Fibroblast of mammary gland (primary cell): ENCODE measurements around the gene USP21.
A peak's percentile ranks its signal among the peaks of the same experiment; 100 is the strongest.

Experiments
- DNase-seq: peaks from one replicate; pipeline ENCODE4 v3.0.0-alpha.2; 2010; ENCODE audit warnings: low read depth
- H3K4me3 ChIP-seq: 2 replicates; pipeline ENCODE4 v1.5.1; 2011; ENCODE audit warnings: low read depth, mild to moderate bottlenecking, low read length, moderate library complexity; ENCODE audit not compliant: control insufficient read depth
- TF ChIP-seq, protein P1 (sequence below): conservative IDR thresholded peaks from 2 replicates; pipeline ENCODE4 v1.5.1; 2011; ENCODE audit warnings: low read depth, low read length, inconsistent platforms; ENCODE audit not compliant: control insufficient read depth, insufficient read depth

The USP21 gene

DNA sequence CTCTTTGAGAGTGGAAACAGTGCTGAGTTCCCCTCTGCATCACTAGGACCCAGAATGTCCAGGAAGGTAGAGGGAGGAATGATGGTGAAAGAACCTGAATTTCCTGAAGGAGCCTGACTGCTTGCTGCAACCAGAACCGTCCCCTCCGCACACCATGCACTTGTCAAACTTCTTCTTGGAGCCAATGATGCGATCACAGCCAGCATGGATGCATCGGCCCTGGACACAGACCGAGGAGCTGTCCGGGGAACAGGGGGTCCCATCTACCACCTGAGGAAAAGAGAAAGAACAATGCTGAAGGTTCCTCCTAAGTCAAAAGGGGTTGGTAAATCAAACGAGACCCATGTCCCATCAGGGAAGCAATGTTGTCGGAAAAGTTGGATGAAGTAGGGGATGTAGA is 32.7 kb downstream of the USP21 start:
- no peak overlapping the region for H3K4me3 ChIP-seq
- TF ChIP-seq, protein P1, sequence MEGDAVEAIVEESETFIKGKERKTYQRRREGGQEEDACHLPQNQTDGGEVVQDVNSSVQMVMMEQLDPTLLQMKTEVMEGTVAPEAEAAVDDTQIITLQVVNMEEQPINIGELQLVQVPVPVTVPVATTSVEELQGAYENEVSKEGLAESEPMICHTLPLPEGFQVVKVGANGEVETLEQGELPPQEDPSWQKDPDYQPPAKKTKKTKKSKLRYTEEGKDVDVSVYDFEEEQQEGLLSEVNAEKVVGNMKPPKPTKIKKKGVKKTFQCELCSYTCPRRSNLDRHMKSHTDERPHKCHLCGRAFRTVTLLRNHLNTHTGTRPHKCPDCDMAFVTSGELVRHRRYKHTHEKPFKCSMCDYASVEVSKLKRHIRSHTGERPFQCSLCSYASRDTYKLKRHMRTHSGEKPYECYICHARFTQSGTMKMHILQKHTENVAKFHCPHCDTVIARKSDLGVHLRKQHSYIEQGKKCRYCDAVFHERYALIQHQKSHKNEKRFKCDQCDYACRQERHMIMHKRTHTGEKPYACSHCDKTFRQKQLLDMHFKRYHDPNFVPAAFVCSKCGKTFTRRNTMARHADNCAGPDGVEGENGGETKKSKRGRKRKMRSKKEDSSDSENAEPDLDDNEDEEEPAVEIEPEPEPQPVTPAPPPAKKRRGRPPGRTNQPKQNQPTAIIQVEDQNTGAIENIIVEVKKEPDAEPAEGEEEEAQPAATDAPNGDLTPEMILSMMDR = no peak

DNA sequence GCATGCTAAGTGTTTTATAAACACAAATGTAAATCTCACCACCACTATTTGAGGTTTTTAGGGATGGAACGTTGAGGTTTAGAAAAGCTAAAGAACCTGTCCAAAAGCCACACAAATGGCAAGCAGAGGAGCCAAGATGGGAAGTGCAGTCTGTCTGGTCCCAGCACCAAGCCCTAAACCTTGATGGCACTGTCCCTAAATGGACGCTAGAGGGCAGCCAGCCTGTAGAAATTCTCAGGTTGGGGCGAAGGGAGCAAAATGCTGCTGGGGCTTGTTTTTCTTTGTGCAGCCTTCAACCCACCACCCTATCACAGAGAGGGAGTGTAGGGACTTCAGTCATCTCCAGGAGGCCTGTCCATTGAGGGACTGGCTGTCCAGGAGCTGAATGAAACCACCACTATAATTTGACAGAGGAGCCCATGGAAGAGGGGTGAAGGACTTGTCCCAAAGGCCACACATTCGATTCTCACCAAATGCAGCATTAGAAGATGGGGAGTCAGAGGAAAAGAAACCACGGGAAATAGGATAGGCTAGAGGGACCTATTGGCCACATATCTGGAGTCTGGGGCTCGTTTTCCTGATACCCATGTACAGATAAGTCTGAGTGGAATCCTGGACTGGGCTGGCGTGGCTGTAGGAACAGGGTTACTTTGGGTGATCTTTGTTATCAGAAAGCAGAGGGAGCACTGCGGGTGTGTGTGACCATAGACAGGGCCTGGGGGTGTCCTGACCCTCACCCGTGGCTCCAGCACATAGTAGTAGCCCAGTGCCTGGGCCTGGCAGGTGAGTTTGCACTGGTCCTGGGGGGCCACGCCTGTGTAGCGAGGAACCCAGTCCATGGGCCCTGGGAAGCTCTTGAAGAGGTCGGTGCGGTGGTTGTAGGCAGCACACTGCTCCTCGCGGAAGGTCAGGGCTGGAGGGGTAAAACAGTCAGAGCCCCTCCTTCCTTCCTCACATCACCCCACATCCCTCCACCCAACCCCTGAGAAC is 33.5 kb downstream of the USP21 start:
- DNase-seq = peak; percentile 84
- TF ChIP-seq, protein P1 = peak; percentile 91
- H3K4me3 ChIP-seq = no peak overlapping the region

More for the DNA sequence above, 32.7 kb downstream of the USP21 start:
- no peak for DNase-seq

DNA sequence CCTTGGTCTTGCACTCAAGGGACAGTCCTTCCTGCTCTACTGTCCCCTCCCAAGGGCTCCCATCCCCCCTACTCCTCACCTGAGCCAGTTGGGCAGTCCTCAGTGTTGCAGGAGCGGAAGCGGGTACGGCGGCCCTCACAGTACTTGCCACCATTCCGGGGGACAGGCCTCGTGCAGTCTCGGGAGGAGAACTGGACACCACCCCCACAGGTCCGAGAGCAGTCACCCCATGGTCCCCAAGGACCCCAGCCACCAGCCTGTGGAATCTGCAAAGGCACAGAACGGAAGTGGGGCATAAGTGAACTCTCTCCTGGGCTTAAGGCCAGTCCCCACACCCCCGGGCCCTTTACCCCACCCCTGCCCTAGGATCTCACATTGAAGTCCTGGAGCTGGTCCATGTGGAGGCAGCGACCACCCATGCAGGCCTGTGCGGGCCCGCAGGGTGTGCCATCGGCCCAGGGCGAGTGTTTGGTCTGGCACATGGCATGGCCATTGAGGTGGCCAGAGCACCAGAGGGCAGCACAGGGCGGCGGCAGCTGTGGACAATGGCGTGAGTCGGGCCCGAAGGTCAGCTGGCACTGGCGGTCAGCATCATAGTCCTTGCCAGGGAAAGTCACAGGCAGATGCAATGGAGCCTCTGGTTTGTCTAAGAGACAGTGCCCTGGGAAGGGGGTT is 34.4 kb downstream of the USP21 start:
- H3K4me3 ChIP-seq = no peak overlapping the region
- DNase-seq = peak; percentile 49
- TF ChIP-seq, protein P1 = no peak

DNA sequence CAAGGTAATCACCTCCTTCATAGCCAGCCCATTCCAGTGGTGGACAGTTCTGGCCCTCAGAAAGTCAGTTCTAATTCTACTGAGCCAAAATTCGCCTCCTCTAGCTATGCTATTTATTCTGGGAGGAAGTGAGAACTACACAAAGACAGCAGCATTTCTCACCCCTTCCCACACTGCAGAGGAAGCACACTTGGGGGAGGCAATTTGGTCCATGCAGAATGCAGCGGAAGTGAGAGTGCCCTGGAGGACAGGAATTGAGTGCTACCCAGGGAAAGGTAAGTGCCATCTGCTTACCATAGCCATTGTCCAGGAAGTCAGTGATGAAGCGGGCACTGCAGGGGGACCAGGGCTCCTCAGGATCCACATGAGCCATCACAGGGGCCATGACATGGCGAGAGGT is 35.9 kb downstream of the USP21 start:
- H3K4me3 ChIP-seq = peak overlapping the region; percentile 1
- TF ChIP-seq, protein P1 = no peak
- no peak for DNase-seq

DNA sequence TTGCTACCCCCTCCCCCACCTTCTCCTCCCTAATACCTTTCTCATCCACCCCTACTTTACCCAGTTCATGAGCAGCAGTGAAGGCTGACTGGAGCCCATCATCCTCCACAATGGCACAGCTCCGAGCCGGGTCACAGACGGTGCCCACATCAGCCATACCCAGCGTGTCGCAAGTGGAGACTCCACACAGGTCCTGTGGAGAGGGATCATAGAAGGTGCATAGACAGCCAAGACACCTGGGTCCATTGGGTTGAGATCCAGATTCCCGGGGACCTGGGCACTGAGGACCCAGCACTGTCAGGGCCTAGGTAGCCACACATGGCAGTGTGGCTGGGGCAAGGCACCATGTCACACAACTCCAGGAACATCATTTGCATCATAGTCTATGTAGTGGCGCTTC is 36.8 kb downstream of the USP21 start:
- peak overlapping the region; percentile 85 for H3K4me3 ChIP-seq
- DNase-seq = no peak
- TF ChIP-seq, protein P1 = no peak

DNA sequence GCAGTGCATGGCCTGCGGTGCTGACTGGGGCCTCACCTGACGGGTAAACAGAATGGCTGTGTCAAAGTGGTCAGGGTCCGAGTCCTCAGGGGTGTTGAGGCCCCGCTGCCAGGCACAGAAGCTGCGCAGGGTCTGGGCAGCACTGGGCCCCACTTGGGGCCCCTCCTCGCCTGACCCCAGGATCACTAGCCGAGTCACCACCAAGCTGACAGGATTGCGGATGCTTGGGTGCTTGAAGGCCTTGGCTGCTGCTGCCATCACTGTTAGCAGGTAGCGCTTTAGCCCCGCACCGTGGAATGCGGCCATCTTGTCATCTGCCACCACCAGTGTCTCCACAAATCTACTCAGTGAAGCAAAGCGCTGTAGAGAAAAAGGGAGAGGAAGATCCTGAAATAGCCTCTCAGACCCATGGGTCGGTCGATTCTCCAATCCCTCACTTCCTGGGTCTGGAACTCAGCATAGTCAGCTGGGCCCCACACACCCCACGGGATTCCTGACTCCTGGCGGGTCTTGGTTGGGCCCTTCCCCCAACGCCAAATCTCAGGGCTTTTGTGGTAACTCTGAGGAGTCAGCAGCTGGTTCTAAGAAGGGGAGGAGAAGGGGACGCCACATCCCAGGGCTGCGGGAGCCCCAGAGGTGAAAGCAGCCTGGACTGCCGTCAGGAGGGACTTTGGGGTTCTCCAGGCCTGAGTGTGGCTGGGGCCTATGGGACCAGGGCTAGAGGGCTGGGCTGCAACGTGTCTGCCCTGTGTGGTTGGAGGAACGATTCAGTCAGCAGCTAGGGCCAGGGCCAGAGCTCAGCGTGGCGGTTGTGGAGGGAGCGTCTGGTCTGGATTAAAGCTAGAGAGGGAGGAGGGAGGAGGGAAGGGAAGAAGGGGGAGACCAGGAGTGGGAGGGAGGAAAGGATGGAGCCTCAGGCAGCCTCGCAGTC is 37.5 kb downstream of the USP21 start:
- H3K4me3 ChIP-seq = peak overlapping the region; percentile 85
- TF ChIP-seq, protein P1 = no peak
- DNase-seq = peak; percentile 93
